Measurements from ENCODE around the gene PBX3. TPM values are rescaled to one million over a fixed set of nuclear protein-coding genes. Genes with fewer than 3 reads are reported as not detected.

The PBX3 gene
- total and polyA plus RNA-seq, 2 of the 13 experiments (the other 11 are each of a cell fraction or from before 2014, with no cell fraction given) = 6.0 to 11.2 TPM

GRCh38 chr9:125904155-125904851, 157.1 kb downstream of the PBX3 start:
- CTCF ChIA-PET (ENCODE audit: low intra/inter-chr PET ratio, low total read pairs) = no interaction called here
- ATAC-seq (no peak), DNase-seq (ENCODE audit: low spot score) (no peak), FAIRE-seq (no peak)
- H3K4me1 ChIP-seq (ENCODE audit: insufficient read depth, low read length) = peaks cover 5% of the 10 kb centered on the region; the same call in 1 of the 2 replicates
- no peak overlapping the region for H3K4me3 ChIP-seq (replicated peaks in 1 of 3; ENCODE audit: insufficient read depth in 1 of 3, low read depth in 2 of 3, low read length in 3 of 3)
- POLR2A ChIA-PET = no interaction called here
- 79% methylated on average over 5 of the region's 5 CpGs for WGBS (ENCODE audit: low lambda C conversion rate)
- no peaks in the 10 kb centered on the region for H4K20me1 ChIP-seq (ENCODE audit: insufficient read depth, low read length)
- H3K9ac ChIP-seq (ENCODE audit: insufficient read depth, low read depth, low read length) = no peak overlapping the region
- H3K79me2 ChIP-seq (ENCODE audit: insufficient read depth, low read length) = no peaks in the 10 kb centered on the region
- no peak for TF ChIP-seq AKAP8 (CRISPR knock-in tag; IDR thresholded peaks at IDR 0.05)
- no peak for TF ChIP-seq HES4 (CRISPR knock-in tag; IDR thresholded peaks at IDR 0.05; ENCODE audit: borderline replicate concordance)
- no peak for TF ChIP-seq BRCA1 (CRISPR knock-in tag; IDR thresholded peaks at IDR 0.05)
- TF ChIP-seq LBX2 (CRISPR knock-in tag; IDR thresholded peaks at IDR 0.05; ENCODE audit: borderline replicate concordance) = no peak
- no peak for TF ChIP-seq ZKSCAN1 (IDR thresholded peaks at IDR 0.05; ENCODE audit: low read length)
- H3K27me3 ChIP-seq (ENCODE audit: control insufficient read depth in 1 of 2, insufficient read depth in 2 of 2, low read length in 2 of 2) = no peaks in the 10 kb centered on the region
- H2AFZ ChIP-seq (ENCODE audit: low read length) = no peak overlapping the region
- H3K4me2 ChIP-seq (ENCODE audit: low read depth, low read length) = no peak overlapping the region
- no peaks in the 10 kb centered on the region for H3K9me3 ChIP-seq (ENCODE audit: low read length)
- no peak overlapping the region for H3K27ac ChIP-seq (ENCODE audit: extremely low read length, insufficient read depth, low read length)
- in situ Hi-C loops (cut with HindIII; ENCODE audit: extremely low pct_ligation_motif_present, low pct_unique_long_range_greater_than_20kb) (no loop called here), intact Hi-C loops (cut with micrococcal nuclease; ENCODE audit: unreplicated experiment) (no loop called here)
- no TSS peak for BruUV-seq (replicated peaks)
- H3K36me3 ChIP-seq (replicated peaks in 1 of 2; ENCODE audit: control insufficient read depth in 1 of 2, insufficient read depth in 2 of 2, low read length in 2 of 2) = no peaks in the 10 kb centered on the region

GRCh38 chr9:125906144-125906543, 159.0 kb downstream of the PBX3 start:
- Histone ChIP-seq H3K79me2 (ENCODE audit: insufficient read depth, low read length) (no peaks in the 10 kb centered on the region), H3K4me3 (replicated peaks in 1 of 3; ENCODE audit: insufficient read depth in 1 of 3, low read depth in 2 of 3, low read length in 3 of 3) (no peak overlapping the region), H3K4me2 (ENCODE audit: low read depth, low read length) (no peak overlapping the region), H3K9ac (ENCODE audit: insufficient read depth, low read depth, low read length) (no peak overlapping the region), H3K36me3 (replicated peaks in 1 of 2; ENCODE audit: control insufficient read depth in 1 of 2, insufficient read depth in 2 of 2, low read length in 2 of 2) (no peaks in the 10 kb centered on the region), H3K27me3 (ENCODE audit: control insufficient read depth in 1 of 2, insufficient read depth in 2 of 2, low read length in 2 of 2) (no peaks in the 10 kb centered on the region), H3K27ac (ENCODE audit: extremely low read length, insufficient read depth, low read length) (no peak overlapping the region), H3K4me1 (ENCODE audit: insufficient read depth, low read length) (peaks cover 5% of the 10 kb centered on the region; the same call in 1 of the 2 replicates), H3K9me3 (ENCODE audit: low read length) (no peaks in the 10 kb centered on the region), H2AFZ (ENCODE audit: low read length) (no peak overlapping the region), H4K20me1 (ENCODE audit: insufficient read depth, low read length) (no peaks in the 10 kb centered on the region)
- DNase-seq (ENCODE audit: low spot score) (no peak), FAIRE-seq (no peak), ATAC-seq (no peak)
- intact Hi-C loops (cut with micrococcal nuclease; ENCODE audit: unreplicated experiment) = no loop called here
- no TSS peak for BruUV-seq (replicated peaks)
- in situ Hi-C loops (cut with HindIII; ENCODE audit: extremely low pct_ligation_motif_present, low pct_unique_long_range_greater_than_20kb) = no loop called here
- ChIA-PET CTCF (ENCODE audit: low intra/inter-chr PET ratio, low total read pairs) (no interaction called here), POLR2A (no interaction called here)
- WGBS (ENCODE audit: low lambda C conversion rate) = 100% methylated on average over 1 of the region's 1 CpG
- TF ChIP-seq KMT2B (CRISPR knock-in tag; IDR thresholded peaks at IDR 0.05) (no peak), POGK (CRISPR knock-in tag; conservative IDR thresholded peaks at IDR 0.05) (no peak), ZNF687 (CRISPR knock-in tag; IDR thresholded peaks at IDR 0.05) (no peak)

Data from HepG2 (cell line).